NCI-H2227 (cell line): Measurements from ENCODE around the gene FSIP1.
A peak's percentile ranks its signal among the peaks of the same experiment; 100 is the strongest.

Experiments used
- DNase-seq: peaks from one replicate; lab custom pipeline; 2025; ENCODE audit not compliant: unreplicated experiment; lab: John Stamatoyannopoulos, UW

FSIP1 gene

DNA sequence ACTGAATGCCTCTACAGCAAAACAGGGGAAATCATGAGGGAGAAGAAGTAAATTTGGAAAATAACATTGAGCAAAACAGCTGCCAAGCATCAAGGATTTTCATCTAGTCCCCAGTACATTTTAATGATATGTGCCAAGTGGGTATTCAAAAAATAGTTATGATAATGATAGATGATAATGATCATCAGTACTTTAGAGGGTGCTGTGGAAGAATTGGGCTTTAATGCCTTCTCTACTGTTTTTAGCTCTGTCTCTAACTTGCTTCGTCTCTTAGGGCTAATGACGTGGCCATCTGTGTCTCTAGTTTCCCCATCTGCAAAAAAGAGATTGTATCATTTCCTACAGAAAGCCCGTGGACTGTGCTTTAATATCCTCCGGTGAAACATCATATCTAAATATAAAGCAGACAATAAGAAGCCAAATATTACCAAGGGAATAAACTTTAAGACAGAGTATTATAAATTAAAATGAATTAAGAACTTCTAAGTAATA is 10.2 kb upstream of the FSIP1 start:
- DNase-seq = no peak

- DNase-seq = no peak
These were observed 9.6 kb upstream of the FSIP1 start for GRCh38 chr15:39792025-39792843.

- DNase-seq = no peak
These were observed 7.1 kb upstream of the FSIP1 start for GRCh38 chr15:39789736-39790135.

- DNase-seq = no peak
These were observed 6.3 kb upstream of the FSIP1 start for GRCh38 chr15:39788800-39789565.

DNA sequence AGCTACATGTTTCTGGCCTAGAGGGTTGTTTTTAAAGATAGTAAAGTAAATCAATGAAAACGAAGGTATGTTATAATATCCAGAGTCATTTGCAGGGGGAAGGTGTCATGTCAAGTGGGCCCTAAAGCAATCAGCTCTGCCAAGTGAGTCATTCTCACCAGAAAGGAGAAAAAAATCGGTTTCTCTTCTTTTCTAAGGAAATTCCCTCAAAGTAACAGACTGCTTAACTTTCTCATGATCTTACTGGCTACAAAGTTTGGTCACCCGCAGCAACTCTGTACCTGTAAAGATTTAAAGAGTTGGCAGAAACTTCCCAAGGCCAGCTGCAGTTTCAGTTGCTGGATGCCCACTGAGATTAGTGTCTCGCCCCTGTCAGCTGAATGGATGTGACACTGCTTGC is 5.5 kb upstream of the FSIP1 start:
- no peak for DNase-seq

DNA sequence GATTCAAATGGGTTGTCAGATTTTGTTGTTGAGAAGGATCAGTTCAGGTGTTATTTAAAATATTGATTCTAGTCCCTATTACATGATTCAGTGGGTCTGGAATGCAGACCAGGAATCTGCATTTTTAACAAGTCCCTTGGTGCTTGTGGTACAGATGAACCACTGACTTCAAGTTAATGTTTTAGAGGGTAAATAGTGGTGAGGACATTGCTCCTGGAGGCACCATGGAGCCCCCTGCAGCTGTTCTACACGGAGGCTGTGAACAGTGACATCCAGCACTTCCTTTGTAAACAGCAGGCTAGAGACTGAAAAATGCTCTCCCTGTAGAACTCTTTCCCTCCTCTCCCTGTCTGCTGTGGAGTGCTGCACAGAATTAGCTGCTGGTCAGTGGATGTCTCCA is 4.8 kb upstream of the FSIP1 start:
- DNase-seq = no peak

GRCh38 chr15:39786447-39787056 is 3.9 kb upstream of the FSIP1 start:
- peak; percentile 63 for DNase-seq

- DNase-seq = no peak
These were observed 3.2 kb upstream of the FSIP1 start for GRCh38 chr15:39785841-39786240.

GRCh38 chr15:39785139-39785538 is 2.5 kb upstream of the FSIP1 start:
- DNase-seq = peak; percentile 21

DNA sequence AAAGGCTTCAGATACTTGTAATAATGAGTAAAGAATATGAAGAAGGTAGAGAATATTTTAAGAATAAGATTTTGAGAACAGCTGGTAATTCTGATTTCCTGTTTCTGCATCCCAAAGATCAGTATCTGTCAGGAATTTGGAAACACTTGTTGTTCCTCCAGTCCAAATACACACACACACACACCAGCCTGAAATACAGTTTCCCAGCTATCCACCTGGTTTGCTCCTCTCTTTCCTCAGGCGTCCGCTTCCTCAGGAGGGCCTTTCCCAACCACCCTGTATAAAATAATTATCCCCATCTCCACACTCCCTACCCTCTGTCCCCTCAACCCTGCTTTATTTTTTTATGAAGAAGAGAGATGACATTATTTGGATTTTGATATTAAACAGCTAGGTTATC is 2.0 kb upstream of the FSIP1 start:
- DNase-seq = no peak

- no peak for DNase-seq
These were observed 1.5 kb upstream of the FSIP1 start for GRCh38 chr15:39784125-39784524.

GRCh38 chr15:39783244-39783820 is 691 bp upstream of the FSIP1 start:
- no peak for DNase-seq

GRCh38 chr15:39781967-39782302 is 706 bp downstream of the FSIP1 start:
- no peak for DNase-seq

GRCh38 chr15:39781147-39781966 is 1.3 kb downstream of the FSIP1 start:
- DNase-seq = no peak

DNA sequence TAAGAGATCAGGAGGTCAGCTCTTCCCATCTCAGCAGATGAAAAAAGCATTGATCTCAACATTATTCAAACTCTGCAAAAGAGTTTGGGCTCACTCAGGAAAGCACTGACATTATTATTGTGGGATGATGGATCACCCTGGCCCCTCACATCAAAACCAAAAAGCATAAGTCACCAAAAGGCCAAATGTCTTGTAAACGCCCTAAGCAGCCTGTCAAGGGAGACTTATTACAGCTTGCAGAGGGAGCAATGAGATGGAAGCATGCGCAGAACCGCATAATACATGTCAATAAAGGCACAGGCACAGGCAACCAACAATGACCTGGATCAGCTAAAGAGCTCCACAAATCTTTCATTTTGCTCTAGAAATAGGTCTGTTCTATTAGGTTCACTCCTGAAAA is 4.6 kb downstream of the FSIP1 start:
- peak; percentile 39 for DNase-seq

- no peak for DNase-seq
These were observed 5.1 kb downstream of the FSIP1 start for GRCh38 chr15:39777496-39777895.

GRCh38 chr15:39776068-39776467 is 6.6 kb downstream of the FSIP1 start:
- DNase-seq = no peak

DNA sequence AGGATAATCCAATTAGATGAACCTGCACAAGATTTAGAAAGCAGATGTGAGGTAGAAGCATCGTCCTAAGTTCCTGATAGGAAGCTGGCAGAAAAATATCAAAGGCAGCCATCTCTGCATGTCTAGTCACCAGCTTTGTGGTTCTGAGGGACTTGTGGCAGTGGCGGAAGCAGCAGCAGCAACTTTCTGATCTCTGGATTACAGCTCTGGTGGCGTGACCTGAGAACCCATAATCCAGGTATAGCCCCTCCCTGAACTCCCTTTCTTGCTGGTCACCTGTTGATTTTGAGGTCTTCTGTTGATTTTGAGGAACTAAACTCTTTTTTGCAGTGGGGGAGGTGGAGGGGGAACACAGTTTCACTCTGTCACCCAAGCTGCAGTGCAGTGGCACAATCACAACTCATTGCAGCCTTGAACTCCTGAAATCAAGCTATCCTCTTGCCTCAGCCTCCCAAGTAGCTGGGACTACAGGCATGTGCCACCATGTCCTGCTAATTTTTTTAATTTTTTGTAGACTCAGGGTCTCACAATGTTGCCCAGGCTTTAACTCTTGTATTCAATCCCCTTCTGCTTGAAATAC is 7.9 kb downstream of the FSIP1 start:
- no peak for DNase-seq

GRCh38 chr15:39770748-39771689 is 11.6 kb downstream of the FSIP1 start:
- DNase-seq = no peak
